Measurements from ENCODE around the gene ALAS1.

GRCh38 chr3:52213901-52214300 is 15.9 kb downstream of the ALAS1 start:
- no peak for TF ChIP-seq CTCF (optimal IDR thresholded peaks at IDR 0.05 in 1 of 3, IDR thresholded peaks at IDR 0.05 in 1 of 3, conservative IDR thresholded peaks at IDR 0.05 in 1 of 3; ENCODE audit: extremely low read depth in 1 of 3, insufficient read depth in 2 of 3, low read length in 3 of 3)
- TF ChIP-seq EZH2 (IDR thresholded peaks at IDR 0.05; ENCODE audit: low read length): no peak
